GM18526 (cell line): ENCODE results near the gene EVA1C.

Experiments used
- POLR2A ChIP-seq: IDR thresholded peaks from 3 replicates; pipeline ENCODE4 v1.6.1; 2011; ENCODE audit not compliant: insufficient read length; ENCODE audit errors: extremely low read depth

EVA1C gene

DNA sequence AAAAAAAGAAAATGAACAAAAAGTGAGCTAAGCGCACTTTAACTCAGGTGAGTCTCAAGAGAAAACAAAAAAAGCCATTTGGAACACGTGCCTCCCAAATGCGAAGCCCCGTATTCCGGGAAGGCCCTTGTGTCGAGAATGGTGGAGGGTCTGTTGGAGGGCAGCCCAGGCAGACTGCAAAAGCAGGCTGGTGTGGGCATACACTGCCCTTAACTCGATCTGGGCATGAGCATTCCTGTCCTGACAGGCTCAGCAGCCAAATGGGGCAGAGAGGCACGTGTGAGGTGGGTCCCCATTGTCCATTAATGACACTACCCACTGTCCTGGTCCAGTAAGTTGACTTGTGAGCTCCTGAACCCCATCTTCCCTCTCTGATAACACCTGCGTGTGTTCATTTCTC is 57.7 kb downstream of the EVA1C start:
- TF ChIP-seq POLR2A = no peak

GRCh38 chr21:32472890-32473765 is 60.6 kb downstream of the EVA1C start:
- no peak for TF ChIP-seq POLR2A

GRCh38 chr21:32474179-32475059 is 61.9 kb downstream of the EVA1C start:
- TF ChIP-seq POLR2A = no peak

DNA sequence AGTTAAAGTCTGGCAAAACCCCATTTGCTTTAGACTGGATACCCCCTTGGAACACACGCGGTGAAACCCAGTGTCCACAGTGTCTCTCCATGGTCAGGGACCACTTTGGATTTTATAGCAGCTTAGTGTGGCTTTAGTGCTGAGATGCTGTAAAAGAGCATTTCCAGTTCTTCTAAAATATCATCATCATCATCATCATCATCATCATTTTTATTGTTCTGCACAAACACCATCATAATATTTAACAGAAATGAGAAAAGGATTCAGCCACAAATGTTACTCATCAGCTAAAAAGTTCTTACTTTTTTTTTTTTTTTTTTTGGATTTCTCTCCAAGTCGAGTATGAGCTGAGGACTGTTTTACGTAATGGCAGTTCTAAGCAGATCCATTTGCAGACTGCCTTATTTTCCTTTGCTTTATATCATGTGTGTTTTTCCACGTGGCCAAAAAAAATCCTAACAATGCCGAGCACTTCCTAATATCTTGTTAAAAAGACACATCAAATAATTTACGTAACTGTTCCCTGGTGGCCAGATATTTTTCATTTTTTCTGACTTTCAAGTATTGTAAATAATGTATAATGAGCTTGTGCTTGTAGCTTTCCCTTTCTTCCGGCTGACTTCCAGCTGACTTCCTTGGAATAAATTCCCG is 62.8 kb downstream of the EVA1C start:
- no peak for TF ChIP-seq POLR2A

DNA sequence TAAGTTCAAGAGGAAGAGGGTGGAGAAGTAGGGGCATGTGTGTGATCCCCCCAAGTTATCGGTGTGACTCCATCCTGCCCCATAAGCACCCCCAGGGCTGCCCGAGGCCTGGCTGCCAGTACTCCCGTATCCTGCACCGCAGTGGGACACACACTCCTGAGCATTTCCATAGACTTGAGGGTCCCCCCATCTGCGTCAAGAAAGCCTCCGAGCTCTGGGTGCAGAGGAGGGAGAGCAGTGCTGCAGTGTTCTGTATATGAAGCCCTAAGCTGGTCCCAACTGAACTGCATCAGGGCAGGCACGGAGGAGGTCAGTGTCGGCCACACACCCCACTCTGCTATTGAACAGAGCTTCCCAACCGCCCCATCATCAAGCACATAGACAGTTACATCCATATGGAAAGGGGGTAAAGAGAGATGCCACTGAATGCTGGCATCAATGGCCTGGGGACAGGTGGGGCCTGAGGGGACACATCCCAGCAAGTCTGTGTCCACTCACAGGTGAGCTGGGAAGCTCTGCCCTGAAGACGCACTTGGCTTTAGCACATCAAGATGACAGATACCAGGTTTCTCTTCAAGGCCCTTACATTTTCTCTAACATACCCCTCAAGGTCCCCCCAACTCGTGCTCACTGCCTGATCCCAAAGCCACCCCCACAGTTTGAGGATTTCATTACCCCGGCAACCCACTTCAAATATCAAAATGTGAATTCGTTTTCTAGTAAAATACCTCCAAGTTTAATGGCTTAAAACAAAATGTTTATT is 64.3 kb downstream of the EVA1C start:
- no peak for TF ChIP-seq POLR2A

DNA sequence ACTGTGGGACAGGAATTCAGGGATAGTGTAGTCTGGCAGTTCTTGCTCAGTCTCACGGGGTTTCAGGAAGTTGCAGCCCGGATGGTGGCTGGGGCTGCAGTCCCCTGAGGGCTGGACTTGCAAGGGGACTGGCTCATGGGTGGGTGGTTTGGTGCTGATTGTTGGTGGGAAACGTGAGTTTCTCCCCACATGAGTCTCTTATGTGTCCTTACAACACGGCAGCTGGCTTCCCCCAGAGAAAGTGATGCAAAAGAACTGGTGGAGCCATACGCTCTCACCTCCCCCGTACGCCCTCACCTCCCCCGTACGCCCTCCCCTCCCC is 64.9 kb downstream of the EVA1C start:
- no peak for TF ChIP-seq POLR2A

- TF ChIP-seq POLR2A = no peak
These were observed 69.4 kb downstream of the EVA1C start for GRCh38 chr21:32481875-32482408.

- TF ChIP-seq POLR2A = no peak
These were observed 70.2 kb downstream of the EVA1C start for GRCh38 chr21:32482565-32483292.

DNA sequence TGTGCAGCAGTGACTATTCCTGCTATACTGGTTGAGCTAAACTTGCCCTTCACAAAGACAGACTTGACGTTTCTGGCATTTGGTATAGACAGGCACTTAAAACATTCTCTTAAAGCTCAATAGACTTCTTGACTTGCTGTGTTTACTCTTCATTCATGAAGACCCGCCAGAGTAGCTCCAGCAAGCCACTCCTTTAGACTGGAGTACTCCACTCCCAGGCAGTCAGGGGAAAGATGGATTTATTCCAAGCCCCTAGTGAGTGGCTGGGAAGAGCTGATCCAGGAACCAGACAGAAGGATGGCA is 70.7 kb downstream of the EVA1C start:
- no peak for TF ChIP-seq POLR2A

DNA sequence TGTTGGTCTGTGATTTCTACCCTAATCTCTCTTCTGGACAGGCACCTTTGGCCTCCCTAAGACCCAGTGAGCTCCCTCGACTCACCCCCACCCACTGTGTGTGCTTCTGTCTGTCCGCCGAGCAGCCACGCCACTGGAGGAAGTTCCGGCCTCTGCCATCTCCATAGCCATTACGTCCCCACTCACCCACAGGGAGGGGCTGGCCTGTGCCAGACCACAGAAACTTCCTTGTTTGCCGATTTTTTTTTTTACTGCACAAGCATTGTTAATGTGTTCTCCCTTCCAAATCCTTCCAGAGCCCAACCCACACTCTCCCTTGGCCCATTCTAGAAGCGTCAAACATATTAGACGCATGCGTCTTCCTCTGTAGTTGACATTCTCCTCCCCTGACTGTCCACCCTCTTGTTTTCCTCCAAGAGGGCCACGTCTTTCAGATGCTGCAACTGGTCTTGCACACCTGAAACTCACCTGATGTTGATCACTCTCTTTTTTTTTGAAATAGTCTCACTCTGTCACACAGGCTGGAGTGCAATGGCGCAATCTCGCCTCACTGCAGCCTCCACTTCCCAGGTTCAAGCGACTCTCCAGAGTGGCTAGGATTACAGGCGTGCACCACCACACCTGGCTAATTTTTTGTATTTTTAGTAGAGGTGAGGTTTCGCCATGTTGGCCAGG is 72.3 kb downstream of the EVA1C start:
- no peak for TF ChIP-seq POLR2A

GRCh38 chr21:32492376-32492775 is 79.9 kb downstream of the EVA1C start:
- TF ChIP-seq POLR2A = no peak

- no peak for TF ChIP-seq POLR2A
These were observed 82.6 kb downstream of the EVA1C start for GRCh38 chr21:32494934-32495709.

DNA sequence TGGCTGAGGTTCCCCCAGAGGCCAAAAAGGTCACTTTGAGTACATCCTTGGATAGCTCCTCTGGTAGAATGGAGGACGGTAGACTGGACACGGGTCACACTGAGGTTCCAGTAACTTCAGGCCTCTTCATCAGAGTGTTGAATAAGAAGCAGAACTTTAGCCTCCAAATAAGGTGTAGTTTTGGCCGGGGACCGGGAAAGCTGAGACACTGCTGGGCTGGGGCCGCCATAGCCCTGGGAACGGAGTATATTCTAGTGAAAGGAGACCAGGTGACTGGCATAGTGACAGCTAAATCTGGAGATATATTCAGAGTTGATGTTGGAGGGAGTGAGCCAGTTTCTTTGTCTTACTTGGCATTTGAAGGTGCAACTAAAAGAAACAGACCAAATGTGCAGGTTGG is 84.1 kb downstream of the EVA1C start:
- no peak for TF ChIP-seq POLR2A
